ENCODE data around the gene SEPTIN14. TPM values are rescaled to one million over a fixed set of nuclear protein-coding genes. Genes with fewer than 3 reads are reported as not detected.
"Not testable (repeated sequence)": the region's sequence is repeated elsewhere in the genome, so short reads cannot be mapped to it uniquely, and the experiment has no call there.

SEPTIN14 gene
- total RNA-seq (2021; fragmentation: NEBNext Ultra II Directional; extraction: Animal tissue kit (Norgen Biotek cat#: 25700)): not detected
- long read RNA-seq: 0 reads

- H3K4me1 Mint-ChIP-seq (ENCODE audit: low read depth): not testable (repeated sequence)
Measured at GRCh38 chr7:55862652-55863051, at the start of gene SEPTIN14. SEPTIN14 (minus strand) TSS chr7:55862752; CDS start chr7:55861996, 756 bp downstream.

GRCh38 chr7:55903985-55904759, 41.6 kb upstream of the SEPTIN14 start:
- TF ChIP-seq CTCF (IDR thresholded peaks at IDR 0.05): no peak
- Mint-ChIP-seq H3K36me3 (ENCODE audit: low read depth) (no peaks in the 10 kb centered on the region; the same call in 1 of the 2 replicates), H3K4me3 (no peak overlapping the region), H3K4me1 (ENCODE audit: low read depth) (no peaks in the 10 kb centered on the region), H3K9me3 (no peaks in the 10 kb centered on the region; the same call in 1 of the 2 replicates), H3K27ac (no peak overlapping the region), H3K27me3 (ENCODE audit: insufficient read depth) (no peaks in the 10 kb centered on the region; the same call in 1 of the 2 replicates)
- no peak for DNase-seq

More at GRCh38 chr7:55862652-55863051, at the start of gene SEPTIN14:
- DNase-seq; H3K27ac Mint-ChIP-seq; H3K27me3 Mint-ChIP-seq (ENCODE audit: insufficient read depth); H3K36me3 Mint-ChIP-seq (ENCODE audit: low read depth); H3K9me3 Mint-ChIP-seq; H3K4me3 Mint-ChIP-seq: not testable (repeated sequence)

- DNase-seq; H3K4me1 Mint-ChIP-seq (ENCODE audit: low read depth); H3K4me3 Mint-ChIP-seq; H3K27ac Mint-ChIP-seq; H3K27me3 Mint-ChIP-seq (ENCODE audit: insufficient read depth); H3K36me3 Mint-ChIP-seq (ENCODE audit: low read depth); H3K9me3 Mint-ChIP-seq: not testable (repeated sequence)
Measured at GRCh38 chr7:55901059-55901458, 38.5 kb upstream of the SEPTIN14 start.

- no peaks in the 10 kb centered on the region; the same call in 1 of the 2 replicates for H3K27me3 Mint-ChIP-seq (ENCODE audit: insufficient read depth)
- no peaks in the 10 kb centered on the region for H3K4me1 Mint-ChIP-seq (ENCODE audit: low read depth)
- TF ChIP-seq CTCF (IDR thresholded peaks at IDR 0.05): no peak
- H3K4me3 Mint-ChIP-seq: no peak overlapping the region
- H3K9me3 Mint-ChIP-seq: no peaks in the 10 kb centered on the region; the same call in none of the 2 replicates
- DNase-seq: no peak
- no peak overlapping the region for H3K27ac Mint-ChIP-seq
- no peaks in the 10 kb centered on the region; the same call in 1 of the 2 replicates for H3K36me3 Mint-ChIP-seq (ENCODE audit: low read depth)
Measured at GRCh38 chr7:55898287-55898686, 35.7 kb upstream of the SEPTIN14 start.

- no peaks in the 10 kb centered on the region for H3K4me1 Mint-ChIP-seq (ENCODE audit: low read depth)
- H3K27ac Mint-ChIP-seq: no peak overlapping the region
- no peaks in the 10 kb centered on the region; the same call in 1 of the 2 replicates for H3K9me3 Mint-ChIP-seq
- H3K27me3 Mint-ChIP-seq (ENCODE audit: insufficient read depth): no peaks in the 10 kb centered on the region; the same call in 1 of the 2 replicates
- no peak for DNase-seq
- H3K36me3 Mint-ChIP-seq (ENCODE audit: low read depth): no peaks in the 10 kb centered on the region
- H3K4me3 Mint-ChIP-seq: no peak overlapping the region
- TF ChIP-seq CTCF (IDR thresholded peaks at IDR 0.05): no peak
Measured at GRCh38 chr7:55895021-55895420, 32.5 kb upstream of the SEPTIN14 start.

GRCh38 chr7:55893940-55894339, 31.4 kb upstream of the SEPTIN14 start:
- Mint-ChIP-seq H3K9me3 (no peaks in the 10 kb centered on the region; the same call in 1 of the 2 replicates), H3K27me3 (ENCODE audit: insufficient read depth) (no peaks in the 10 kb centered on the region), H3K4me1 (ENCODE audit: low read depth) (no peaks in the 10 kb centered on the region), H3K4me3 (no peak overlapping the region), H3K36me3 (ENCODE audit: low read depth) (no peaks in the 10 kb centered on the region), H3K27ac (no peak overlapping the region)
- TF ChIP-seq CTCF (IDR thresholded peaks at IDR 0.05): no peak
- no peak for DNase-seq

GRCh38 chr7:55888378-55888777, 25.8 kb upstream of the SEPTIN14 start:
- Mint-ChIP-seq H3K27ac (peak overlapping the region; percentile 51), H3K4me3 (peak overlapping the region; percentile 84)
- not testable (repeated sequence) for H3K4me1 Mint-ChIP-seq (ENCODE audit: low read depth); H3K36me3 Mint-ChIP-seq (ENCODE audit: low read depth); H3K9me3 Mint-ChIP-seq; H3K27me3 Mint-ChIP-seq (ENCODE audit: insufficient read depth); DNase-seq
